Body of pancreas (tissue), 4 donors: ENCODE data around the gene RPL35A. TPM values are rescaled to one million over a fixed set of nuclear protein-coding genes. Genes with fewer than 3 reads are reported as not detected.
"Not testable (repeated sequence)": the region's sequence is repeated elsewhere in the genome, so short reads cannot be mapped to it uniquely, and the experiment has no call there.

Source experiments
- ATAC-seq: fragments of 150-250 bp; one replicate; pipeline ENCODE4 v1.9.1; 2016
- DNase-seq, 4 donors: peaks; one replicate each; pipeline ENCODE4 v3.0.0-alpha.2; 2019
- H3K27ac ChIP-seq, 4 donors: fragments of 200-600 bp; sonication (generic); 1 replicate in 3 of 4; 2 replicates in 1 of 4; pipeline versions ENCODE4 v1.5.1 to v1.6.1; 2016 to 2019; ENCODE audit warnings: mild to moderate bottlenecking in 1 of 4, mixed read lengths in 1 of 4, moderate library complexity in 1 of 4
- H3K27me3 ChIP-seq, 2 donors: fragments of 200-600 bp; sonication (generic); one replicate each; pipeline ENCODE4 v1.6.0; 2016; ENCODE audit warnings: mild to moderate bottlenecking in 1 of 2
- H3K36me3 ChIP-seq, 2 donors: fragments of 200-600 bp; sonication (generic); replicated peaks in 1 of 2; 2 replicates each; pipeline ENCODE4 v1.5.1; 2016; ENCODE audit warnings: low read depth in 2 of 2; ENCODE audit not compliant: insufficient read depth in 1 of 2
- H3K4me1 ChIP-seq: fragments of 200-600 bp; sonication (generic); one replicate; pipeline ENCODE4 v1.6.0; 2016
- H3K4me3 ChIP-seq, 2 donors: fragments of 200-600 bp; sonication (generic); 1 replicate in 1 of 2; 2 replicates in 1 of 2; pipeline ENCODE4 v1.5.1; 2016 to 2019
- H3K9me3 ChIP-seq, 3 donors: fragments of 200-600 bp; sonication (generic); 1 replicate in 2 of 3; 2 replicates in 1 of 3; pipeline ENCODE4 v1.5.1; 2016
- POLR2A ChIP-seq, 3 donors: fragments of 450-650 bp; IDR thresholded peaks; one replicate each; pipeline ENCODE4 v1.6.1; 2016; ENCODE audit warnings: antibody characterized with exemption in 3 of 3, mild to moderate bottlenecking in 2 of 3
- WGBS, 2 donors: methylation state at CpG; one replicate each; pipeline ENCODE4 v1.1.5; 2017; 5-methylcytosine and 5-hydroxymethylcytosine counted together
- intact Hi-C: fragments of 100-400 bp; cut with DNase I; formaldehyde crosslinking; loops from one replicate; pipeline ENCODE4 v1.15.1; 2023
- total RNA-seq, 2 donors: library from RNA; depleted of rRNA; stranded (reverse); fragments of >200 nt; gene quantifications; one replicate each; pipeline ENCODE4 v1.1.0, GENCODE V29; 2016
- TF ChIP-seq, protein P1 (sequence below), 7 experiments: fragments of 450-650 bp in 4 of 7; fragments of 200-600 bp in 3 of 7; sonication (generic) in 3 of 7; IDR thresholded peaks; one replicate each; pipeline ENCODE4 v1.5.1; 2016 to 2019; ENCODE audit warnings: antibody characterized with exemption in 7 of 7

RPL35A gene
- total RNA-seq, 2 donors from 2014 or later = 156 to 462 TPM

DNA sequence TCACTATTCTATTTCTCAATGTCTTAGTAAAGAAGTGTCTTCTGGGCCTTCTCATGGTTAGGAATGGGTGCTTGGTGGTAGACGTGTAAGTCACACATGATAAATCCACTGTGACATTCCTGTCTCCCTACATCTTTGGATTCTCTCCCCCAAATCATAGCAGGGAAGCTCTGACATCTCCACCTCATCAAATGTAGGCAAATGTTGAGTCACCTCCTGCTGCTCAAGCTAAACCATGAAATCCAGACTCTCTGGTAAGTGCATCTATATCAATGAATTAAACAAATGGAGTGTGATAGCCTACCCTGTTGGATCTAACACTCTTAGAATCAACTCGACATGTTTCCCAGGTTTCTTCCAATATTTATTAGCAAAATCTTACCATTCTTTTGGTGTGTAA, 42.8 kb upstream of the RPL35A start:
- no peaks in the 10 kb centered on the region for H3K9me3 ChIP-seq
- TF ChIP-seq, protein P1, sequence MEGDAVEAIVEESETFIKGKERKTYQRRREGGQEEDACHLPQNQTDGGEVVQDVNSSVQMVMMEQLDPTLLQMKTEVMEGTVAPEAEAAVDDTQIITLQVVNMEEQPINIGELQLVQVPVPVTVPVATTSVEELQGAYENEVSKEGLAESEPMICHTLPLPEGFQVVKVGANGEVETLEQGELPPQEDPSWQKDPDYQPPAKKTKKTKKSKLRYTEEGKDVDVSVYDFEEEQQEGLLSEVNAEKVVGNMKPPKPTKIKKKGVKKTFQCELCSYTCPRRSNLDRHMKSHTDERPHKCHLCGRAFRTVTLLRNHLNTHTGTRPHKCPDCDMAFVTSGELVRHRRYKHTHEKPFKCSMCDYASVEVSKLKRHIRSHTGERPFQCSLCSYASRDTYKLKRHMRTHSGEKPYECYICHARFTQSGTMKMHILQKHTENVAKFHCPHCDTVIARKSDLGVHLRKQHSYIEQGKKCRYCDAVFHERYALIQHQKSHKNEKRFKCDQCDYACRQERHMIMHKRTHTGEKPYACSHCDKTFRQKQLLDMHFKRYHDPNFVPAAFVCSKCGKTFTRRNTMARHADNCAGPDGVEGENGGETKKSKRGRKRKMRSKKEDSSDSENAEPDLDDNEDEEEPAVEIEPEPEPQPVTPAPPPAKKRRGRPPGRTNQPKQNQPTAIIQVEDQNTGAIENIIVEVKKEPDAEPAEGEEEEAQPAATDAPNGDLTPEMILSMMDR (IDR thresholded peaks at IDR 0.05) = no peak
- no peak for TF ChIP-seq POLR2A (IDR thresholded peaks at IDR 0.05)
- intact Hi-C loops = no loop called here
- 65 to 66% methylated on average over 2 of the region's 2 CpGs for WGBS, 2 donors
- peaks cover 10% of the 10 kb centered on the region for H3K4me1 ChIP-seq
- ATAC-seq (no peak), DNase-seq (no peak)
- H3K27me3 ChIP-seq = no peaks in the 10 kb centered on the region
- no peak overlapping the region for H3K4me3 ChIP-seq
- no peak overlapping the region for H3K27ac ChIP-seq
- no peaks in the 10 kb centered on the region for H3K36me3 ChIP-seq

DNA sequence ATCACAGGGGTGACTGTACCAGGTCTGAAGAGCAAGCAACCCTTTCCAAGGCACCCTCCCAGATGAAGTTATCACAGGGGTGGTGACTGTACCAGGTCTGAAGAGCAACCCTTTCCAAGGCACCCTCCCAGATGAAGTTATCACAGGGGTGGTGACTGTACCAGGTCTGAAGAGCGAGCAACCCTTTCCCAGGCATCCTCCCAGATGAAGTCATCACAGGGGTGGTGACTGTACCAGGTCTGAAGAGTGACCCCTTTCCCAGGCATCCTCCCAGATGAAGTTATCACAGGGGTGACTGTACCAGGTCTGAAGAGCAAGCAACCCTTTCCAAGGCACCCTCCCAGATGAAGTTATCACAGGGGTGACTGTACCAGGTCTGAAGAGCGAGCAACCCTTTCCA, 41.4 kb upstream of the RPL35A start:
- ATAC-seq, H3K27me3 ChIP-seq, DNase-seq, H3K4me3 ChIP-seq, intact Hi-C loops, H3K4me1 ChIP-seq, H3K27ac ChIP-seq, H3K9me3 ChIP-seq, H3K36me3 ChIP-seq: not testable (repeated sequence)
- WGBS, 2 donors = 80 to 83% methylated on average over 2 of the region's 2 CpGs

DNA sequence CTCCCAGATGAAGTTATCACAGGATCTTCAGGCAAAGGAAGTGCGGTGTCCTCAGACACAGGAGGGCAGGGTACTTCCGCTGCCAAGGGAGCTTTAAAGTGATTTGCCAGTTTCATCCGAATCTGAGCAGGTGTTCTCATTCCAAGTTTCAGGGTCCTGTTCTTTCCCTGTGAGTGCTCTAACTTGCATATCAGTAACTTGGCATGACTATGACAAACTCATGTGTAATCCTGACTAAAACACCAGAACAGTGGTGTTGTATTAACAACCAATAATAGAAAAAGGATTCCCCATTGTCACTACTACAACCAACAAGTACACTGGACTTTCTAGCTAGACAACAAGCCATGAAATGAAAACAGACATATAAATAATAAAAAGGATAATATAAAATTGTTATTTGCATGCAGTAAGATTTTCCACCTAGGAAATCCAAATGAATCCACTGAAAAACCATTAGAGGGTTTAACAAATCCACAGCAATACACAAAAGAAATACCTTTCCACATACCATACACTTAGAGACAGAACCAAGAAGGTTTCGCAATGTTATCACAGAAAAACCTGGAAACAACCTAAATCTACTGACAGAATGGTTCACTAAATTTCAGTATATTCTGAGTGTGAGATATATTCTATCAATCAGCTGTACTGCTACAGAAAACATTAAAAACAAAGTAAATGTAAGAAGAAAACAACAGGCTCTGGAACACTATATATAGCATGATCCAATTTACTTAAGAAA, 40.9 kb upstream of the RPL35A start:
- Histone ChIP-seq H3K36me3 (no peaks in the 10 kb centered on the region), H3K27ac (no peak overlapping the region), H3K4me3 (no peak overlapping the region), H3K9me3 (no peaks in the 10 kb centered on the region), H3K27me3 (no peaks in the 10 kb centered on the region), H3K4me1 (peaks cover 10% of the 10 kb centered on the region)
- DNase-seq = no peak
- ATAC-seq = no peak
- WGBS, 2 donors = 69 to 81% methylated on average over 4 of the region's 4 CpGs
- no peak for TF ChIP-seq POLR2A (IDR thresholded peaks at IDR 0.05)
- TF ChIP-seq, protein P1 (IDR thresholded peaks at IDR 0.05) = no peak
- intact Hi-C loops = no loop called here

DNA sequence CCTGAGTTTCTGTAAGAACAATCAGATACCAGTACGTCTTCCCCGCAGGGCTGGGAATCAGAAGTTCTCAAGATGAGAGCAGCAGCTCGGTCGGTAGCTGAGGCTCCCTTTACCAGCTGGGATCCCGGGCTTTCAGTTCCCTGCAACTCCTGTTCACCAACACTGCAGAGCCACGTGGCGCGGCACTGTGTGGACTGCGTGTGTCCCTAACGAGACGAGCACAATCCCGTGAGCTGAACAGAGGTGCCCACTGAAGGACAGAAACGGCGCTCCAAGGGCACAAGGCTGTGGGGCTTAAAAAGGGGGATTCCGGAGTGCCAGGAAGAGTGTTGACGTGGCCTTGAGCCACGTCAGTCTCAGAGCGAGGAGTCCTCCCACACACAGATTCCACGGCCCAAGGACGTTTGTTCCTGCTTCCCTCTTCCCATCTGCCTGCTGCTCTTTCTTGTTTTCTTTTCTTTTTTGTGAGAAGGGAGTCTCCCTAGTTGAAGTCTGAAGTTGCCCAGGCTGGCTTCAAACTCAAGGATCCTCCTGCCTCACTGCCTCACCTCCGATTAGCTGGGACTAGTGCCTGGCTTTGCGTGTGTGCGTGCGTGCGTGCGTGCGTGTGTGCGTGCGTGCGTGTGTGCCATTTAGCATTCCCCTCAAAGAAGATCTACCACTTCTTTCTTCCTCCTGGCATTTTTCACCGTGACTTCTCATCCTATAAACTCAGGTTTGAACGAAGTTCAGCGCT, 37.1 kb upstream of the RPL35A start:
- TF ChIP-seq POLR2A (IDR thresholded peaks at IDR 0.05) = peak in 1 of 3 donors; percentile 31
- TF ChIP-seq, protein P1 (IDR thresholded peaks at IDR 0.05) = no peak
- Histone ChIP-seq H3K9me3 (no peaks in the 10 kb centered on the region), H3K4me1 (peaks cover 5% of the 10 kb centered on the region), H3K27ac (peak overlapping the region in 2 of 4 donors; percentile 20 to 36), H3K27me3 (no peaks in the 10 kb centered on the region), H3K36me3 (no peaks in the 10 kb centered on the region), H3K4me3 (no peak overlapping the region)
- peak in 2 of 4 donors; percentile 20 to 43 for DNase-seq
- WGBS, 2 donors = 79 to 82% methylated on average over 33 of the region's 33 CpGs
- peak; percentile 59 for ATAC-seq
- intact Hi-C loops = no loop called here

DNA sequence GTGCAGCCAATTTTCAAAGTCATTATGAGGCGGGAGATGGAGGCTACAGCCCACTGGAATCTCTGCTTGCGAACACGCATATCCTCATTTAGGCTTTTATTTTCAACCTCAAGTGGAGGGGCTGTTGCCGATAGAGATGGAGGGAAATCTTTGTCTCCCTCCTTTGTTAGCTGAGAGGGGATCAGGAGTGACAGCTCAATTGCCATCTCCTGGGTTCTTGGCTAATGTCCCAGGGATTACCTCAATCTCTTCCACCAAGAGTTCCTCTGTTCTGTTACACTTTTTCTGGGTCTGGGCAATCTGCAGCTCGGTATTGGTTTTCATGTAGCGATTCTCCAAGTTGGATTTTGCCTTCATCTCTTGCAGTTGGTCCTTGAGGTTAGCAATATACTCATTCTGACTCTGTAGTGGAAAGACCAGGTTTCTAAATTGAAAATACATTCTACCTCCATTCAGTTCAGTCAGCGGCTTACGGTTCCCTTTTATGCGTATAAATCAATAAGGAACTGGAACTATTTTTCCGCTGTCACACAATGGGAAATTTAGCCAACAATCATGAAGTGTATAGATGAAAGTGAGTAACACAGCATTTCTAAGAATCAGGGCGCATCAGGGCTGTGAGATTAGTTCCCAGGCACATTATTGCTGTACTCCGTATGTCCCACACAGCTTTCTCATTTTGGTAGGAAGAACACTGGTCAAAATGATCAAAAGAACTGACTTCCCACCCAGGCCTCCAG, 36.2 kb upstream of the RPL35A start:
- no peak for TF ChIP-seq POLR2A (IDR thresholded peaks at IDR 0.05)
- TF ChIP-seq, protein P1 (IDR thresholded peaks at IDR 0.05) = no peak
- no peaks in the 10 kb centered on the region for H3K36me3 ChIP-seq
- 93% methylated on average over 12 of the region's 12 CpGs for WGBS, 2 donors
- intact Hi-C loops = no loop called here
- H3K4me3 ChIP-seq = no peak overlapping the region
- H3K9me3 ChIP-seq = no peaks in the 10 kb centered on the region
- peaks cover 5% of the 10 kb centered on the region for H3K4me1 ChIP-seq
- H3K27ac ChIP-seq = no peak overlapping the region
- no peaks in the 10 kb centered on the region for H3K27me3 ChIP-seq
- ATAC-seq (no peak), DNase-seq (no peak)

DNA sequence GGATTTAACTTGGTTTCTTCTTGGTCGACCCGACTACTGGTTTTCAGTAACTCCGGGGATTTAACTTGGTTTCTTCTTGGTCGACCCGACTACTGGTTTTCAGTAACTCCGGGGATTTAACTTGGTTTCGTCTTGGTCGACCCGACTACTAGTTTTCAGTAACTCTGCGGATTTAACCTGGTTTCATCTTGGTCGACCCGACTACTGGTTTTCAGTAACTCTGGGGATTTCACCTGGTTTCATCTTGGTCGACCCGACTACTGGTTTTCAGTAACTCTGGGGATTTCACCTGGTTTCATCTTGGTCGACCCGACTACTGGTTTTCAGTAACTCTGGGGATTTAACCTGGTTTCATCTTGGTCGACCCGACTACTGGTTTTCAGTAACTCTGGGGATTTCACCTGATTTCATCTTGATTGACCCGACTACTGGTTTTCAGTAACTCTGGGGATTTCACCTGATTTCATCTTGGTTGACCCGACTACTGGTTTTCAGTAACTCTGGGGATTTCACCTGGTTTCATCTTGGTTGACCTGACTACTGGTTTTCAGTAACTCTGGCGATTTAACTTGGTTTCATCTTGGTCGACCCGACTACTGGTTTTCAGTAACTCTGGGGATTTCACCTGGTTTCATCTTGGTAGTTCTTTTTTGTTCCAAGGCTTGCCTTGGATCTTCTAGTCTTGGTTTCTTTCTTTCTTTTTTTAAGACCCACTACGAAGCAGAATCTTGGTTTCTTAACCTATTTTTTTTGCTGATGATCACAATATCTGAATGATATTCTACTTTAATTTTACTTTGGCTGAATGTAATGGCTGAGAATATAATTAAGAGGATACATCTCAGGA, 28.3 kb upstream of the RPL35A start:
- intact Hi-C loops, ATAC-seq, DNase-seq, H3K36me3 ChIP-seq, H3K27ac ChIP-seq, H3K4me1 ChIP-seq, H3K27me3 ChIP-seq, H3K4me3 ChIP-seq, H3K9me3 ChIP-seq: not testable (repeated sequence)
- WGBS, 2 donors = 81 to 94% methylated on average over 20 to 21 of the region's 24 CpGs
